Neural progenitor cell (in vitro differentiated cells): ENCODE results near the gene ADAMTS15.

Source experiments
- EZH2 ChIP-seq: fragments of 200-600 bp; sonication (generic); IDR thresholded peaks from 2 replicates; pipeline ENCODE4 v1.6.1; 2017; ENCODE audit warnings: antibody characterized with exemption, mild to moderate bottlenecking, moderate library complexity
- EZH2phosphoT487 ChIP-seq: fragments of 200-600 bp; sonication (generic); IDR thresholded peaks from 2 replicates; pipeline ENCODE4 v1.6.1; 2017; ENCODE audit warnings: antibody characterized with exemption
- TF ChIP-seq, protein P1 (sequence below): fragments of 200-600 bp; sonication (generic); IDR thresholded peaks from 2 replicates; pipeline ENCODE4 v1.5.1; 2017; ENCODE audit warnings: antibody characterized with exemption, mild to moderate bottlenecking

DNA sequence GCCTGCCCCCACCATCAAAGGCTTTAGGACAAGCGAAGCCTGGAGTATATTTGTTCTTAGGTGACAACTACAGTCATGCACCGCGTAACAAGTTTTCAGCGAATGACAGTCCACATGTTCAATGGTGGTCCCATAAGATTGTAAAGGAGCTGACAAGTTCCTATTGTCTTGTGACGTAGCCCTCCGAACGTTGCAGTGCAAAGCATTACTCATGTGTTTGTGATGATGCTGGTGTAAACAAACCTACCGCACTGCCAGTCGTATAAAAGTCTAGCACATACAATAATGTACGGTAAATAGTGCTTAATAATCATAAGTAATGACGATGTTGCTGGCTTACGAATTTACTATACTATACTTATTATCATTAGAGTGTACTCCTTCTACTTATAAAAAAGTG lies 41.3 kb downstream of the ADAMTS15 start:
- TF ChIP-seq, protein P1, sequence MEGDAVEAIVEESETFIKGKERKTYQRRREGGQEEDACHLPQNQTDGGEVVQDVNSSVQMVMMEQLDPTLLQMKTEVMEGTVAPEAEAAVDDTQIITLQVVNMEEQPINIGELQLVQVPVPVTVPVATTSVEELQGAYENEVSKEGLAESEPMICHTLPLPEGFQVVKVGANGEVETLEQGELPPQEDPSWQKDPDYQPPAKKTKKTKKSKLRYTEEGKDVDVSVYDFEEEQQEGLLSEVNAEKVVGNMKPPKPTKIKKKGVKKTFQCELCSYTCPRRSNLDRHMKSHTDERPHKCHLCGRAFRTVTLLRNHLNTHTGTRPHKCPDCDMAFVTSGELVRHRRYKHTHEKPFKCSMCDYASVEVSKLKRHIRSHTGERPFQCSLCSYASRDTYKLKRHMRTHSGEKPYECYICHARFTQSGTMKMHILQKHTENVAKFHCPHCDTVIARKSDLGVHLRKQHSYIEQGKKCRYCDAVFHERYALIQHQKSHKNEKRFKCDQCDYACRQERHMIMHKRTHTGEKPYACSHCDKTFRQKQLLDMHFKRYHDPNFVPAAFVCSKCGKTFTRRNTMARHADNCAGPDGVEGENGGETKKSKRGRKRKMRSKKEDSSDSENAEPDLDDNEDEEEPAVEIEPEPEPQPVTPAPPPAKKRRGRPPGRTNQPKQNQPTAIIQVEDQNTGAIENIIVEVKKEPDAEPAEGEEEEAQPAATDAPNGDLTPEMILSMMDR, result no peak
- TF ChIP-seq EZH2 (no peak), EZH2phosphoT487 (no peak)
